GM19452 (cell line): Measurements from ENCODE around the gene IFNGR2.
"Not testable (repeated sequence)": the region's sequence is repeated elsewhere in the genome, so short reads cannot be mapped to it uniquely, and the experiment has no call there.

ENCODE experiments used
- ATAC-seq: cut with Tn5 transposase; IDR thresholded peaks from one replicate; pipeline ENCODE4 v1.9.1; 2021; ENCODE audit not compliant: unreplicated experiment

The IFNGR2 gene

DNA sequence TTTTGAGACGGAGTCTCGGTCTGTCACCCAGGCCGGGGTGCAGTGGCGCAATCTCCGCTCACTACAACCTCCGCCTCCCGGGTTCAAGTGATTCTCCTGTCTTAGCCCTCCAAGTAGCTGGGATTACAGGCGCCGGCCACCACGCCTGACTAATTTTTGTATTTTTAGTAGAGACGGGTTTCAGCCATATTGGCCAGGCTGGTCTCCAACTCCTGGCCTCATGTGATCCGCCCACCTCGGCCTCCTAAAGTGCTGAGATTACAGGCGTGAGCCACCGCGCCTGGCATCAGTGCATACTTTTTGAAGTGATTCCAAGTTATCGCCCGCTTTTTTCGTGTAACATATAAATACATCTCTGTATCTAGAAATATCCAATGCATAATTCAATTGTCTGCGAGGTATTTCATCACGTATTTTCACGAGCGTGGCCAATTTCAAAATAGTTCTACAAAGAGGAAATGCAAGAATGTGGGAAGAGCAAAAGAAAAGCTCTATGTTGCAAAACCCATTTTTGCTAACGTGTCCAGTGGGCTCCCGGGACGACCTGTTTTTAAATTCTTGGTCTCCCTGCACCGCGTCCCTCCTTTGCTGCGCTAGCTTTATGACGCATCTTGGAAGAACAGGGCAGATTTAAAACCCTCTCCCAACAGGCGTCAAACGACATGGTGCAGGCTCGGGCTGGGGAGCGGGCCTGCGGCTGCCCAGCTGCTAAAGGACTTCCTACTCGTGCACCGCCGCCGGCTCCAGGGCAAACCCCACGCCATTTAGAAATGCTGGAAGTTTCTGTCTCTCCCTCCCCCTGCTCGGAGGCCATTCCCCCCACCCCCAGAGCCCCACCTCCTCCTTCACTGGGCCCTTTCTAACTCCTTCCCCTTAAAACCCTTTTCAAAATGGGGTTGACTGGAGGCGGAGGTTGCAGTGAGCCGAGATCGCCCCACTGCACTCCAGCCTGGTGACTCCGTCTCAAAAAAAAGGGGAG, 923 bp upstream of the IFNGR2 start:
- ATAC-seq: no peak

DNA sequence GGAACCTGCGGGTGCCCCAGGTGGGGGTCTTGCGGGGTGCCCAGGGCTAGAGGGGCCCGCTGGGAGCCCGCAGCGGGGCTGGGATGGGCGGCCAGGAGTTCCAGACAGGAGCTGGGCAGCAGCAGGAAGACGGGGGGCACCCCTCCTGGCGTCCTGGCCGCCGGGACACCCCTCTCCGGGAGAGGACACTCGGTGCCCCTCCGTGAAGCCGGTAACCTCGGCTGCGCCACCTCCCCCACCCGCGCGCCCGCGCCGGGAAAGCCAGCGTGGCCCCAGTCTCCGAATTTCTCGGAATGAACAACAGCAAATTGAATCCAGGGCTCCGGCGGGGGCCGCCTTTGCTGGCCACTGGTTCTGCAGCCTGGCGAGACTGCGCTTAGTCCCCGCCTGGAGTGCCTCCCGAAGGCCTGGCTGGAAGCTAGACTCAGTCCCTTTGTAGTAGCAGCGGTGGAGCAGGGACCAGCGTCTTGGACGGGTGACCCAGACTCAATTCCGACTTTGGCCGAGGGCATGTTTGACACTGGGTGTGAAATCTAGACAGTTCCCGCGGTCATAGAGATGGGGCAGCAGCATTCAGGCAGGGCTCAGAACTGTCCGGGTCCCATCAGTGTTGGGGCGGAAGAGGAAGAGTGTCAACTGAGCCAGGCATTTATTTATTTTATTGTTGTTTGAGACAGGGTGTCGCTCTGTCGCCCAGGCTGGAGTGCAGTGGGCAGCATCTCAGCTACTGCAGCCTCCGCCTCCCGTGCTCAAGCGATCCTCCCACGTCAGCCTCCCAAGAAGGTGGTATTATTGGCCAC, 773 bp downstream of the IFNGR2 start:
- no peak for ATAC-seq

DNA sequence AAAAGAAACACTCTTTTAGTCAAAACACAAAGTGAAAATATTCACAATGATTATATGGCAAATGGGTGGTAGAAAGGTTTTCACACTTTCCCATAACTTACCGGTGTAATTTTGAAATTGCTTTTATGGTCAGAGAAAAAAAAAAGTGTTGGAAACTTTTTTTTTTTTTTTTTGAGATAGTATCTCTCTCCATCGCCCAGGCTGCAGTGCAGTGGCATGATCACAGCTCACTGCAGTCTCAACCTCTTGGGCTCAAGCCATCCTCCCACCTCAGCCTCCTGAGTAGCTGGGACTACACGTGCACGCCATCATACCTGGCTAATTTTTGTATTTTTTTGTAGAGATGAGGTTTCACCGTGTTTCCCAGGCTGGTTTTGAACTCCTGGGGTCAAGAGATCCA, 3.3 kb downstream of the IFNGR2 start:
- ATAC-seq: no peak

DNA sequence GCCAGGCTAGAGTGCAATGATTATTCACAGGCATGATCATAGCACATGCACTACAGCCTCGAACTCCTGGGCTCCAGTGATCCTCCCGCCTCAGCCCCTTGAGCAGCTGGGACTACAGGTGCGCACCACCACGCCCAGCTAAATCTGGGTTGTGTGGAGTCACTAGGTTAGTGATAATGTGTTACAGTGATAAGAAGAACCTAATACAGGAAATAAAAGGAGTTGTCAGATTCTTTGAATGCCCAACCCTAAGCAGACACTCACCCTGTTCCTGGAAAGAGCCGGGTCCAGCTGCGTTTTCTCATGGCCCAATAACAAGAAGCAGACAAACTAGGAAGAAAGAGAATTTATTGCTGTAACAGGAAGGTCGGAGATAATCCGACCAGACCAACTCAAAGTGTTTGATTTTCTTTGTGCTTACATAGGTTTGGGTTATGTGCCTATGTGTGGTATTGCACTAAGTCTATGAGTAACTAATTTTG, 8.8 kb downstream of the IFNGR2 start:
- ATAC-seq: no peak

DNA sequence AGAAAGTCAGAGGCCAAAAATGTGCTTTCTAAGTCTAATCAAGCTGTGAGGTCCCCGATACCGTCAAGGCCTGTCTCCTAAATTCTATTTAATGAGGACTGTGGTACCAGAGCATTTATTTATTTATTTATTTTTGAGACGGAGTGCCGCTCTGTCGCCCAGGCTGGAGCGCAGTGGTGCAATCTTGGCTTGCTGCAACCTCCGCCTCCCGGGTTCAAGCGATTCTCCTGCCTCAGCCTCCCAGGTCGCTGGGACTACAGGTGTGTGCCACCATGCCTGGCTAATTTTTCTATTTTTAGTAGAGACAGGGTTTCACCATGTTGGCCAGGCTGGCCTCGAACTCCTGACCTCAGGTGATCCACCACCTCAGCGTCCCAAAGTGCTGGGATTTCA, 9.2 kb downstream of the IFNGR2 start:
- ATAC-seq: not testable (repeated sequence)

DNA sequence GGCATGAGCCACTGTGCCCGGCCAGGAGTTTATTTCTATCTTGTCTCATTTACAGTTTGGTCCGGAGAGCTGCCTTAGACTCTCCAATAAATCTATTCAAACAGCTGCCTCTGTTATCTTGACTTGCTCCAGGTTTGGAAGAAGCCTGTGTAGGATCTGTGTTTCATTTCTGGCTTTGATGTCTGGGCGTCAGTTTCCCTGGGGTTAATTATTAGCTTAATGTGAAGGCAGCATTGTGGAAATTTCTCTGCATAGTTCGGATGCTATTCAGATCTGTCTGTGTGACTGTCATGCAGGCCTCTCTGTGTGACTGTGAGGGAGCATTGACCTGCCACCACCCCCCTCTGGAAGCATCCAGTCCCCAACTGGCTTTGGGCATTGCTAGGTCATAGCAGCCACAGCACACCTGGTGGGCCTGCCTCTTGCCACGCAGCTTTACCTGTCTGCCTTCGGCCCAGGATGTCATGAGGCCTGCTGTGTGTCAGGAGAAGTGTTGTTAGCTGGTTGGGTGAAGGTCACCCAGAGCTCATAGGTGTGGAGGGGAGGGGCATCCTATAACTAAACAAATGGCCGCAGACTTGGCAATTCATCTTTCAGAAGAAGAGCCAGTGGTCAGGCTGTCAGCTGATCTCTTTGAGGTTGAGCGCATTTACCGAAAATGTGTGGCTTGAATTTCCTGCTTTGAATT, 9.8 kb downstream of the IFNGR2 start:
- ATAC-seq: peak; percentile 73

DNA sequence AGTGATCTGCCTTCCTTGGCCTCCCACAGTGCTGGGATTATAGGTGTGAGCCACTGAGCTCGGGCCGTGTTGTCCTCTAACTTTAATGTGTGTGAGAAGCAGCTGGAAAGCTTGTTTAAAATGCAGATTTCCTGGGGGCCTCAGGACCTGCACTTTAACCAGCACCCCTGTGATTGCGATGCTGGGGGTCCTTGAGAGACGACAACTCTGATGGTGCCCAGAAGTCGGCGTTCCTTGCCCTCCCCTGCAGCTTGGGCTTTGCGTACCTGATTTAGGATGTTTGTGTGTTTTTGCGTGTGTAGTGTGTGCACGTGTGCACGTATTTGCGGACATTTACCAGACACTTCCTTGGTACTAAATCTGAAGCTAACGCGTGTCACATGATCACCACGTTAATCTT, 10.9 kb downstream of the IFNGR2 start:
- no peak for ATAC-seq

DNA sequence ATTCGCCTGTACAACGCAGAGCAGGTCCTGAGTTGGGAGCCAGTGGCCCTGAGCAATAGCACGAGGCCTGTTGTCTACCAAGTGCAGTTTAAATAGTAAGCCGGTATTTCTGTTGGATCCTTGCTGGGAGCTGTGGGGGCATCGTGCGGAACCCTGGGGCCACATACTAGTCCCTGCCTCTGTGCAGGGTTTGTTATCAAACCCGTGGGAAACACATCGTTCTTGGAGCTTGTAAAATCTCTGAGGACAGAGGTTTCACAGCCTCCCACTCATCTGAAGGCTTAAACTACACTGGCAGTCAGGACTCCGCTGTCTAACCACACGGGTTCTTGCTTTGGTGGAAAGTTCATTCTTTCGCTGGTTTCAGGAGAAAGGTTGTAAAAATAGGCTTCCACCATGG, 11.7 kb downstream of the IFNGR2 start:
- no peak for ATAC-seq

DNA sequence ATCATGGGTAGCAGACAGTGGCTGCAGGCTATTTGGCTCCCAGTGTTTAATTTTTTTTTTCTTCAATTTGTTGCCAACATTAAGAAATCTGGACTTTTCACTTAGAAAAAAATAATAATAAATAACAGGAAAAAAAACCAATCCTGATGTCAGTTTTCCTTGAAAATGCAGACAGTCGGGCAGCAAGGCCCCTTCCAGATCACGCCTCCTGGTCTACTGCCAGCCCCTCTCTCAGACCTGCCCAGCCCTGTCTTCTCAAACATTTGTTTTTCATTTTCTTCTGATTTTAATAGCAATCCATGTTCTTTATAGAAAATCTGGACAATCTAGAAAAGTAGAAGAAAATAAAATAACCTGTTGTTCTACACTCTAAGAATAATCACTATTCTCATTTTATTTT, 15.5 kb downstream of the IFNGR2 start:
- no peak for ATAC-seq

DNA sequence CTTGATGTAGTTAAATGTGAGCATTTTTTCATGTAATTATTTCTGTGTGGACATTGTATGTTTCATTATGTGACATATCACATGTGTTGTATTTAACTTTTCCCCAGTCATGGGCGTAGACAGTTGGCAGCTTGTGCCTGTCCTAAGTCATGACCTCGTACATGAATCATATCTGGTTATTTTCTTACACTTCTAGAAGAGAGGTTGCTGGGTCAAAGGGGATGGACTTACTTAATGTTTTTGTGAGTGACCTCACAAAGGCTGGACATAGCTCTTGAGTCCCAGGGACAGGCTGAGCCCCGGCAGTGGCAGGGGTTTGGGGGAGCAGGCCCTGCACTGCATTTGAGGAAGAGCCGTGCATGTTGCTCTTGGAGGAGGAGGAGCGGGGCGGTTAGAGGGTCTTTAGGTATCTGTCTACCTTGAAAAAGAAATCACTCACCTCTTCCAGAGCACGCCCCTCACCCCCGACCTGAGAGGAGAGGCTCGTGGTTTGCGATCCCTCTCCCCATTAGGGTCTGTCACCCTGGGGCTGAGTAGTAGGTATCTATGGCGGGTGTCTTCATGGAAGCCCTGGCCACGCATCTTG, 16.4 kb downstream of the IFNGR2 start:
- ATAC-seq: no peak

DNA sequence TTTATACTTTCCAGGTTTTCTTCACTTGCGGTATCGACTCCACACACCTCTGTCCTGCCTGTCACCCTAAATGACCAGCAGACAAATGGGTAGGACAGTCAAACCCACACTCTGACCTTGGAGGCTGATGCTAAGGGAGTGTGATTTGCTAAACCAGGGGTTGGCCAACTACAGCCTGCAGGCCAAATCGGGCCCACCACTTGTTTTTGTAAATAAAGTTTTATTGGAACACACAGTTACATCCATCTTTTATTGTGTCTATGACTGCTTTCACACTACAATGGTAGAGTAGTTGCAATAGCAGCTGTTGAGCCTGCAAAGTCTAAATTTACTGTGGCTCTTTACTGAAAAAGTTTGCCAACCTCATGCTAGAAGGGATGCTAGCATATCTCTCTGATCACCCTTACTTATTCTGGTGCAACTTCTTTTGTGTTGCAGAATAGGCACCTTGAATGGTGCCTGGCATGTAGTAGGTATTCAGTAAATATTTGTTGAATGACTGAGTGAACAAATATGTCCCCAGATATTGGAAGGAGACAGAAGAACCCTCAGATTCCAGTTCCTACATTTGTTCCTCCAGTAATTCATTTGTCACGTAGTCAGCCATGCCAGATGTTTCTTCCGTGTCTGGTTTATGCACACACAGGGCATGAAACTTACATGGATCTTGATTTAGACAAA, 18.6 kb downstream of the IFNGR2 start:
- ATAC-seq: no peak

DNA sequence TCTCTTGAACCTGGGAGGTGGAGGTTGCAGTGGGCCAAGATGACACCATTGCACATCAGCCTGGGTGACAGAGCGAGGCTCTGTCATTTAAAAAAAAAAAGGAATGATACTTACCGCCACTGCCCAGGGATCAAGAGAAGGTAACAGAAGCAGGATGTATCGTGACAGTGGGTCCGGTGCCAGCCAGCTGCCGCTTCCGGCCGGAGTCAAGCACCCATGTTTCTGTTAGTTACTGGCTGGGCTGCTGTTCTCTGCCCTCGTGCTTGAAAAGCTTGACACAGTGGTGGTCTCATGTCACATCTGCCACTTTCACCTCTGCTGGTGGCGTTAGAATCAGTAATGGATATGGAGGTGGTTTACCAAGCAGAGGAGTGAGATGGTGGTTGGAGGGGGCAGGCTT, 21.0 kb downstream of the IFNGR2 start:
- ATAC-seq: no peak

DNA sequence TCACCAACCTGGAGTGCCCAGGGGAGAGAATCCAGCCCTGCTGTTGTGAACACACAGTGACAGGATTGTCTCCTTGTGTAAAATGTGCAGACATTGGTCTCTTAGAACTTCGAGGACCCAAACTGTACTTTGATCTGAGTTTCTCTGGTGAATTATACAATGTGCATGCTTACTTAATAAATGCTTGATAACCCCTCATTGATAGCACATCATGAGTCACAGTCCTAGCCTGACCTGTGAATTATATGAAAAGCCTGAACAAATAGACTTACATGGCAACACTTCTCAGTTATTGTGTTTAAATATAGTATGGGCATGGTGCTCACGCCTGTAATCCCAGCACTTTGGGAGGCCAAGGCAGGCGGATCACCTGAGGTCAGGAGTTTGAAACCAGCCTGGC, 22.6 kb downstream of the IFNGR2 start:
- no peak for ATAC-seq

DNA sequence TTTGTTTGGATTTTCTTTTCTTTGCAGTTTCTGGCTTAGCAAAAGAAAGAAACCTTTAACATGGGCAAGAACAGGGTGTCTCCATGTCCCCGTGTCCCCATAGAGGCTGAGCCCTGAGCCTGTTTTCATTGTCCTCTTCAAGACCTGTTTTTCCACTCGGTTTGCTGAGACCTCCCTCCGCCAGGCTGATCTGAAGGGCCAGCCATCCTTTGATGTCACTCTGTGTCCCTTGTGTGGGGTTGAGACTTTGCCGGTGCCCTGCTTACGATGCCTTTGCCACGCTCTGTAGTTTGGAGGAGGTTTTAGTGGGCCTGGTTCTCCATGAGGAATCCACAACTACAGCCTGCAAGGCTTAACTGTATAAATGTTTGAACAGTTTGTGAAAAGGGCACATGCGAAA, 23.8 kb downstream of the IFNGR2 start:
- ATAC-seq: no peak

DNA sequence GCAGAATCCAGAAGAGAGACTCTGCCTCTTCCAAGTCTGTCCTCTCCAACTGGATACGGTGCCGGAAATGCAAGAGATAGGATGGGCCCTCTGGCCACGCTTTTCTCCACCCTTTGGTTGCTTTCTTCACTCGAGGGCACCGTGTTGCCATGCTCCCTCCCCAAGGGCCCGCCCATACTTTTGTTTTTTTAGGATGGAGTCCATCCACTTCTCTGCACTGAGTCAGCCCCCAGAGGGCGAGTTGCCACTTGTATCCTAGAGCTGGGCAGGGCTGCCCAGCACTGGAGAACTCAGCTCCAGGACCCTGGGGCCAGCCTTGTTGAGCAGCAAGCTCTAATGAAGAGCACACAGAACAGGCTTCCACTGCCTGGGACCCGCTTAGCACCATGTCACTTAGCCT, 25.5 kb downstream of the IFNGR2 start:
- no peak for ATAC-seq

DNA sequence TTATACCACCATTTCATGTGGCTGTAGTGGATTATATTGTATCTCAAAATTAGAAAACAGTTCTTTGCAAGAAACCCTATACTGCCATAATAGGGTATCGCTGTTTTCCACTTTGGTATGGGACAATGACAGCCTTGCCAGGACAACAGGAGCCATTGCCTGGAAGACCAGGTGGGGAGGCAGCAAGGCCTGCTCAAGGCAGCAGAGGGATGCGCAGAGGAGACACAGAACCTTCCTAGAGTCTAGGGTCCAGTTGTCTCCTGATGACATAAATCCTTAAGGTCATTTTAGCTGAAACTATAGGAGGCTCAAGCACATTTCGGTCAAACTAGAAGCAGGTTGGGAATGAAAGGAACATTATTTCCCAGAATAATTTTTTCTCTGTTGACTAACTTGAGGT, 27.6 kb downstream of the IFNGR2 start:
- ATAC-seq: no peak

DNA sequence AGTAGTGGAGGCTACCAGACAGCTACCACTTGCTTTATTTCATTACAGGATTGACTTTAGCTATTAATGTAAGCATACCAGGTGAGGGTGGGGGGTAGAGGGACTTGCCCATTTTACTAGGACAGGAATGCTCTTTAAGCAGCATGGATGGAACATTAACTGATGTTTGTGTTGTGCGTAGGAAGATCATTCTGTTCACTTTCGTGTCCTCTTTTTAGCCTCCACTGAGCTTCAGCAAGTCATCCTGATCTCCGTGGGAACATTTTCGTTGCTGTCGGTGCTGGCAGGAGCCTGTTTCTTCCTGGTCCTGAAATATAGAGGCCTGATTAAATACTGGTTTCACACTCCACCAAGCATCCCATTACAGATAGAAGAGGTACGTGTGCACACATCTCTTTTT, 29.3 kb downstream of the IFNGR2 start:
- ATAC-seq: no peak

DNA sequence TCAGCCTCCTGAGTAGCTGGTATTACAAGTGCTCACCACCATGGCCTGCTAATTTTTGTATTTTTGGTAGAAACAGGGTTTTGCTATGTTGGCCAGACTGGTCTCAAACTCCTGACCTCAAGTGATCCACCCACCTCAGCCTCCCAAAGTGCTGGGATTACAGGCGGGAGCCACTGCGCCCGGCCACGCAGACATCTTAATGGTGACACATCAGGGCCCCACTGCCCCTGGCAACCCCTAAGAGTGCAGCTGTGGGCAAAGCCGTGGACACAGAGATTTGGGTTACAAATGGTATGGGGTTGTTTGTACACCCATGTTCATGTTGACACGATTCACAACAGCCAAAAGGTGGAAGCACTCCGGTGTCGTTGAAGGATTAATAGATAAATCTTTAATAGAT, 29.8 kb downstream of the IFNGR2 start:
- ATAC-seq: no peak

DNA sequence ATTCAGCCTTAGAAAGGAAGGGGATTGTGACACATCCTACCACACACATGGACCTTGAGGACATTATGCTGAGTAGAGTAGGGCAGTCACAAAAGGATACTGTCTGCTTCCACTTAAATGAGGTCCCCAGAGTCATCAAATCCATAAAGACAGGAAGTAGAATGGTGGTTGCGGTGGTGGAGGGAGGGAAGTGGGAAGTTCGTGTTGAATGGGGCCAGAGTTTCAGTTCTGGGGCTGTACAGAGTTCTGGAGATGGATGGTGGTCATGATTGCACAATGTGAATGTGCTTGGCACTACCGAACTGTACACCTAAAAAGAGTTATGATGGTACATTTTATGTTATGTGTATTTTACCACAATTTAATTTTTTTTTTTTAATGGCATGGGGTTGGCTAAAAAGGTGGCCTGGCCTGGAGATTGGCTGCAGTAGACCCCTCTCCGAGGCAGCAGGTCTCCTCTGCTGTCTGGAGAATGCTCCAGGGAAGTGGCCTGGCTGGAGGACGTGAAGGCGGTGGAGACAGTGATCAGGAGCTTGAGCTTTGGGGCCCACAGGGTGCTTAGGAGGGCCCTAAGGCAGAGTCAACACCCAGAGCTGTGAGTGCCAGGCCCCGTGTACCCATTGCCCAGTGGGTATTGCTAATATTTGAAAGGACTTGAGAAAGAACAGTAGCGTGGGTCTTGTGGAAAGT, 30.4 kb downstream of the IFNGR2 start:
- no peak for ATAC-seq
